Subcutaneous adipose tissue (tissue), 4 donors: ENCODE data around the gene TSPAN15. TPM values are rescaled to one million over a fixed set of nuclear protein-coding genes. Genes with fewer than 3 reads are reported as not detected.

ENCODE experiments used
- CTCF ChIP-seq: fragments of 450-650 bp; IDR thresholded peaks from one replicate; pipeline ENCODE4 v1.5.1; 2016; ENCODE audit warnings: low read depth, mild to moderate bottlenecking, control low read depth, antibody characterized with exemption, moderate library complexity
- total RNA-seq, 4 donors: library from RNA; depleted of rRNA; stranded (reverse); fragments of >200 nt; gene quantifications; one replicate each; pipeline ENCODE4 v1.1.0, GENCODE V29; 2016

The TSPAN15 gene
- total RNA-seq, 4 donors from 2014 or later: 60.6 to 140 (median 103) TPM

GRCh38 chr10:69499726-69500689, 48.7 kb downstream of the TSPAN15 start:
- no peak for TF ChIP-seq CTCF

DNA sequence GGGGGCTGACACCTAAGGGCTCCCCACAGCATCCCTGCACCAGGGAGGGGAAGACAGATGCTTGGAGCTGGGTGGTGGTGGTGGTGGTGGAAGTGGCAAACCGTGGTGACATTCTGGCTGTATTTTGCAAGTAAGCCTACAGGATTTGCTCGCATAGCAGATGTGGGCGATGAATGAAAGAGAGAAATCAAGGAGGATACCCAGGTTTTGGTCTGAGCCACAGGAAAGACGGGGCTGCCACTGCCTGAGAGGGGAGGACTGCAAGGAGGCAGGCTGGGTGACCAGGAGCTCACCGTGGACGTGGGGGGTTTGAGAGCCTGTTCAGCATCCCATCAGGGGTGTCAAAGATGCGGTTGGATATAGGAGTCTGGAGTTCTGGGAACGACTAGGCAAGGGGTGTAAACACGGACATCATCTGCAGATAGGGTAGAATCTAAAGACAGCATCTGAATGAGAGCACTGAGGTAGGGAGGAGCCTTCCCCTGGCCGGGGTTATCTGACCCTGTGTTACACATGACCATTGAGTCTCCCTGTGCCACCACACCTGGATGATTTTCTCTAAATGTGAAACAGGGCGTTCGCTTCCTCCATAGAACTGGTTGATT, 49.7 kb downstream of the TSPAN15 start:
- TF ChIP-seq CTCF: no peak

DNA sequence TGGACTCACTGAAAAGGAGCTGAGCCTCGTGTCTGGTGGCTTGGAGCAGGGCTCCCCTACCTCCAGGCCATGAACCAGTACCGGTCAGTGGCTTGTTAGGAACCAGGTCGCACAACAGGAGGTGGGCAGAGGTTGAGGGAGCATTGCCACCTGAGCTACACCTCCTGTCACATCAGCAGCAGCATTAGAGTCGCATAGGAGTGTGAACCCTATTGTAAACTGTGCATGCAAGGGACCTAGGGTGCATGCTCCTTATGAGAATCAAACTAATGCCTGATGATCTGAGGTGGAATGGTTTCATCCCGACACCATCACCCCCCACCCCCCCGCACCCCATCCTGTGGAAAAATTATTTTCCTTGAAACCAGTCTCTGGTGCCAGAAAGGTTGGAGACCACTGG, 50.4 kb downstream of the TSPAN15 start:
- no peak for TF ChIP-seq CTCF

GRCh38 chr10:69502589-69502988, 51.3 kb downstream of the TSPAN15 start:
- no peak for TF ChIP-seq CTCF

GRCh38 chr10:69503001-69503895, 52.0 kb downstream of the TSPAN15 start:
- TF ChIP-seq CTCF: no peak

DNA sequence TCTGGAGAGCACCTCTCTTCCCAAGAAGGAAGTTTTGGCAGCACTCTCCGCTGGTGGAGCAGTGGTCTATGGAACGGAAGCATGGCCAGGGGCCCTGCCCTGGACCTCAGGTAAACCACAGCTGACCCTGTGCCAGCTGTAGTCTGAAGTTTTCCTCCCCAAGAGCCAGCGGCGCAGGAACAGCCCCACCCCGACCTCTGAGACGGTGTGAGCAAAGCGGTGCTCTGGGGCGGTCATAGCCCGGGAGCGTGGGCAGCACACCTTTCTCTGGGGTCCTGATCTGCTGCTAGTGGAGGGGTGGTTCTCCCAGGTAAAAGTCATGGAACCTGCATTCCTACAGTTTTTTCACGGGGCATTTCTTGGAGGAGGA, 52.6 kb downstream of the TSPAN15 start:
- TF ChIP-seq CTCF: no peak
